ENCODE data around the gene SCD. TPM values are rescaled to one million over a fixed set of nuclear protein-coding genes. Genes with fewer than 3 reads are reported as not detected.

The SCD gene
- total RNA-seq, 2 donors from 2014 or later, result 51.4 to 80.1 TPM

GRCh38 chr10:100345570-100346330 lies 1.3 kb upstream of the SCD start:
- no peak for ATAC-seq
- H3K36me3 Mint-ChIP-seq, result peaks cover 11% of the 10 kb centered on the region
- H3K4me1 Mint-ChIP-seq (ENCODE audit: low read depth in 2 of 2), result peaks cover 33 to 37% of the 10 kb centered on the region in 2 donors
- peak overlapping the region; percentile 75 to 93 for H3K27ac Mint-ChIP-seq
- DNase-seq (ENCODE audit: low spot score), result no peak
- peaks cover 0 to 11% of the 10 kb centered on the region in 2 donors for H3K27me3 Mint-ChIP-seq
- peak overlapping the region; percentile 97 for H3K4me3 Mint-ChIP-seq
- H3K9me3 Mint-ChIP-seq, result no peaks in the 10 kb centered on the region

- peak; percentile 88 for DNase-seq (ENCODE audit: low spot score)
- peak overlapping the region; percentile 97 for H3K4me3 Mint-ChIP-seq
- peaks cover 38 to 39% of the 10 kb centered on the region in 2 donors for H3K4me1 Mint-ChIP-seq (ENCODE audit: low read depth in 2 of 2)
- peaks cover 11% of the 10 kb centered on the region for H3K36me3 Mint-ChIP-seq
- peak overlapping the region; percentile 75 to 93 for H3K27ac Mint-ChIP-seq
- no peaks in the 10 kb centered on the region for H3K9me3 Mint-ChIP-seq
- peak; percentile 85 for ATAC-seq
- peaks cover 0 to 6% of the 10 kb centered on the region in 2 donors for H3K27me3 Mint-ChIP-seq
Measured at GRCh38 chr10:100346351-100346764, 675 bp upstream of the SCD start.

GRCh38 chr10:100347568-100348195 lies 649 bp downstream of the SCD start:
- no peak for DNase-seq (ENCODE audit: low spot score)
- H3K27me3 Mint-ChIP-seq, result peaks cover 0 to 6% of the 10 kb centered on the region in 2 donors
- peaks cover 19% of the 10 kb centered on the region for H3K36me3 Mint-ChIP-seq
- peak overlapping the region; percentile 75 to 77 for H3K27ac Mint-ChIP-seq
- no peak for ATAC-seq
- H3K4me1 Mint-ChIP-seq (ENCODE audit: low read depth in 2 of 2), result peaks cover 36 to 39% of the 10 kb centered on the region in 2 donors
- peak overlapping the region; percentile 97 for H3K4me3 Mint-ChIP-seq
- H3K9me3 Mint-ChIP-seq, result no peaks in the 10 kb centered on the region

- H3K9me3 Mint-ChIP-seq, result no peaks in the 10 kb centered on the region
- H3K36me3 Mint-ChIP-seq, result peaks cover 19% of the 10 kb centered on the region
- DNase-seq (ENCODE audit: low spot score), result no peak
- H3K4me1 Mint-ChIP-seq (ENCODE audit: low read depth in 2 of 2), result peaks cover 35 to 39% of the 10 kb centered on the region in 2 donors
- no peak for ATAC-seq
- H3K4me3 Mint-ChIP-seq, result peak overlapping the region; percentile 97
- H3K27ac Mint-ChIP-seq, result peak overlapping the region; percentile 75 to 77
- H3K27me3 Mint-ChIP-seq, result peaks cover 0 to 6% of the 10 kb centered on the region in 2 donors
Measured at GRCh38 chr10:100348389-100348927, 1.4 kb downstream of the SCD start.

GRCh38 chr10:100349087-100349486 lies 2.1 kb downstream of the SCD start:
- Mint-ChIP-seq H3K9me3 (no peaks in the 10 kb centered on the region), H3K27ac (peak overlapping the region in 1 of 2 donors; percentile 24), H3K4me3 (peak overlapping the region; percentile 47), H3K4me1 (ENCODE audit: low read depth in 2 of 2) (peaks cover 35 to 39% of the 10 kb centered on the region in 2 donors), H3K36me3 (peaks cover 19% of the 10 kb centered on the region), H3K27me3 (peaks cover 0 to 6% of the 10 kb centered on the region in 2 donors)
- ATAC-seq (no peak), DNase-seq (ENCODE audit: low spot score) (no peak)

- Mint-ChIP-seq H3K27ac (peak overlapping the region in 1 of 2 donors; percentile 24), H3K27me3 (peaks cover 0 to 2% of the 10 kb centered on the region in 2 donors), H3K4me1 (ENCODE audit: low read depth in 2 of 2) (peaks cover 35 to 39% of the 10 kb centered on the region in 2 donors), H3K9me3 (no peaks in the 10 kb centered on the region), H3K4me3 (peak overlapping the region; percentile 47), H3K36me3 (peaks cover 19% of the 10 kb centered on the region)
- DNase-seq (ENCODE audit: low spot score), result no peak
- no peak for ATAC-seq
Measured at GRCh38 chr10:100349672-100350071, 2.6 kb downstream of the SCD start.

GRCh38 chr10:100350914-100351485 lies 4.0 kb downstream of the SCD start:
- ATAC-seq (no peak), DNase-seq (ENCODE audit: low spot score) (no peak)
- H3K27me3 Mint-ChIP-seq, result peaks cover 0 to 2% of the 10 kb centered on the region in 2 donors
- no peak overlapping the region for H3K4me3 Mint-ChIP-seq
- H3K36me3 Mint-ChIP-seq, result peaks cover 30% of the 10 kb centered on the region
- peaks cover 28 to 32% of the 10 kb centered on the region in 2 donors for H3K4me1 Mint-ChIP-seq (ENCODE audit: low read depth in 2 of 2)
- no peaks in the 10 kb centered on the region for H3K9me3 Mint-ChIP-seq
- H3K27ac Mint-ChIP-seq, result no peak overlapping the region

- Mint-ChIP-seq H3K36me3 (peaks cover 33% of the 10 kb centered on the region), H3K27ac (no peak overlapping the region), H3K9me3 (no peaks in the 10 kb centered on the region), H3K27me3 (peaks cover 0 to 2% of the 10 kb centered on the region in 2 donors), H3K4me3 (no peak overlapping the region), H3K4me1 (ENCODE audit: low read depth in 2 of 2) (peaks cover 13 to 17% of the 10 kb centered on the region in 2 donors)
- ATAC-seq, result no peak
- no peak for DNase-seq (ENCODE audit: low spot score)
Measured at GRCh38 chr10:100353770-100354485, 6.9 kb downstream of the SCD start.

GRCh38 chr10:100355086-100355485 lies 8.1 kb downstream of the SCD start:
- Mint-ChIP-seq H3K9me3 (no peaks in the 10 kb centered on the region), H3K27ac (no peak overlapping the region), H3K4me1 (ENCODE audit: low read depth in 2 of 2) (peaks cover 8 to 10% of the 10 kb centered on the region in 2 donors), H3K27me3 (no peaks in the 10 kb centered on the region), H3K4me3 (no peak overlapping the region), H3K36me3 (peaks cover 33% of the 10 kb centered on the region)
- ATAC-seq (no peak), DNase-seq (ENCODE audit: low spot score) (no peak)

GRCh38 chr10:100356067-100357017 lies 9.3 kb downstream of the SCD start:
- Mint-ChIP-seq H3K27ac (no peak overlapping the region), H3K36me3 (peaks cover 42% of the 10 kb centered on the region), H3K27me3 (no peaks in the 10 kb centered on the region), H3K4me1 (ENCODE audit: low read depth in 2 of 2) (no peaks in the 10 kb centered on the region), H3K9me3 (no peaks in the 10 kb centered on the region), H3K4me3 (no peak overlapping the region)
- ATAC-seq, result no peak
- no peak for DNase-seq (ENCODE audit: low spot score)

- DNase-seq (ENCODE audit: low spot score), result no peak
- no peak overlapping the region for H3K27ac Mint-ChIP-seq
- H3K4me1 Mint-ChIP-seq (ENCODE audit: low read depth in 2 of 2), result no peaks in the 10 kb centered on the region
- no peak overlapping the region for H3K4me3 Mint-ChIP-seq
- ATAC-seq, result no peak
- H3K36me3 Mint-ChIP-seq, result peaks cover 40% of the 10 kb centered on the region
- H3K27me3 Mint-ChIP-seq, result no peaks in the 10 kb centered on the region
- H3K9me3 Mint-ChIP-seq, result no peaks in the 10 kb centered on the region
Measured at GRCh38 chr10:100357059-100357858, 10.2 kb downstream of the SCD start.

GRCh38 chr10:100359030-100359432 lies 12.0 kb downstream of the SCD start:
- ATAC-seq (no peak), DNase-seq (ENCODE audit: low spot score) (no peak)
- H3K4me1 Mint-ChIP-seq (ENCODE audit: low read depth in 2 of 2), result no peaks in the 10 kb centered on the region
- no peak overlapping the region for H3K27ac Mint-ChIP-seq
- H3K9me3 Mint-ChIP-seq, result no peaks in the 10 kb centered on the region
- peaks cover 36% of the 10 kb centered on the region for H3K36me3 Mint-ChIP-seq
- no peaks in the 10 kb centered on the region for H3K27me3 Mint-ChIP-seq
- H3K4me3 Mint-ChIP-seq, result no peak overlapping the region
